ENCODE measurements around the gene SLC5A8. TPM values are rescaled to one million over a fixed set of nuclear protein-coding genes. Genes with fewer than 3 reads are reported as not detected.

SLC5A8 gene
- total and polyA plus RNA-seq, 2 experiments from 2014 or later, result 0.10 TPM

DNA sequence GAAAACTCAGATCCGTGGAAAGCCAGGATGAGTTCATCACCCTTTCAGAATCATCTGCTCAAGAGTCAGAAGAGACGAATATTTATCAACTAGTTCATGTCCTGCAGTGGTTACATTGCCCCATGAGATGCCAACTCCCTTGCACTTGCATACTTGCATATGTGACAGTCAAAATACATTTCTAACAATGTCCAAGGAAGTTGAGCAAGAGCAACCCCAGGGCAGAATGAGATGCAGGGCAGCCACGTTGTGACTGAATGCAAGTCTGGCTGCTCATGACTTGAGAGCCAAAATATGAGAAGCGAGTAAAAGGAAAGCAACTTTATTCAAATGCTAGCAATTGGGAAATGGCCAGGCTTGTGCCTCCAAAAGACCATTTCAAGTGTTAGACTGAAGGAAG, 46.2 kb upstream of the SLC5A8 start:
- no peaks in the 10 kb centered on the region for H3K79me2 ChIP-seq (replicated peaks; ENCODE audit: insufficient read depth)
- H3K36me3 ChIP-seq (ENCODE audit: insufficient read depth), result no peaks in the 10 kb centered on the region
- peaks cover 5% of the 10 kb centered on the region for H3K9me3 Mint-ChIP-seq
- H4K20me1 ChIP-seq (replicated peaks; ENCODE audit: insufficient read depth), result no peaks in the 10 kb centered on the region
- no peak overlapping the region; the same call in 1 of the 2 replicates for H3K27ac Mint-ChIP-seq
- H2AFZ ChIP-seq, result no peak overlapping the region
- no peaks in the 10 kb centered on the region for H3F3A ChIP-seq (replicated peaks; ENCODE audit: low read depth)
- no peak for DNase-seq (ENCODE audit: low spot score)
- no peak overlapping the region for H3K27ac ChIP-seq (ENCODE audit: low read depth)
- H3K27me3 Mint-ChIP-seq (ENCODE audit: insufficient read depth, low read depth, poor library complexity), result no peaks in the 10 kb centered on the region
- no peak for ATAC-seq
- H3K9me2 ChIP-seq (ENCODE audit: insufficient read depth), result no peaks in the 10 kb centered on the region
- peaks cover 2% of the 10 kb centered on the region; the same call in 1 of the 2 replicates for H3K4me1 ChIP-seq (ENCODE audit: insufficient read depth)
- H3K4me2 ChIP-seq, result no peak overlapping the region
- no peak overlapping the region for H3K4me3 Mint-ChIP-seq
- peaks cover 8% of the 10 kb centered on the region for H3K4me1 Mint-ChIP-seq
- H3K4me3 ChIP-seq, result no peak overlapping the region
- no peaks in the 10 kb centered on the region for H3K36me3 Mint-ChIP-seq (ENCODE audit: low read depth)
- H3K27me3 ChIP-seq (ENCODE audit: insufficient read depth), result no peaks in the 10 kb centered on the region
- TF ChIP-seq, protein P1, sequence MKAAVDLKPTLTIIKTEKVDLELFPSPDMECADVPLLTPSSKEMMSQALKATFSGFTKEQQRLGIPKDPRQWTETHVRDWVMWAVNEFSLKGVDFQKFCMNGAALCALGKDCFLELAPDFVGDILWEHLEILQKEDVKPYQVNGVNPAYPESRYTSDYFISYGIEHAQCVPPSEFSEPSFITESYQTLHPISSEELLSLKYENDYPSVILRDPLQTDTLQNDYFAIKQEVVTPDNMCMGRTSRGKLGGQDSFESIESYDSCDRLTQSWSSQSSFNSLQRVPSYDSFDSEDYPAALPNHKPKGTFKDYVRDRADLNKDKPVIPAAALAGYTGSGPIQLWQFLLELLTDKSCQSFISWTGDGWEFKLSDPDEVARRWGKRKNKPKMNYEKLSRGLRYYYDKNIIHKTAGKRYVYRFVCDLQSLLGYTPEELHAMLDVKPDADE (IDR thresholded peaks at IDR 0.05), result no peak
- no peak for TF ChIP-seq CREB1 (CRISPR knock-in tag; IDR thresholded peaks at IDR 0.05; ENCODE audit: low read depth)
- no peak for TF ChIP-seq EZH2 (IDR thresholded peaks at IDR 0.05; ENCODE audit: low read depth, unreplicated experiment)
- no peak for TF ChIP-seq ZNF331 (CRISPR knock-in tag; IDR thresholded peaks at IDR 0.05; ENCODE audit: low read depth)
- no peak for TF ChIP-seq JUNB (IDR thresholded peaks at IDR 0.05; ENCODE audit: unreplicated experiment)
- no peak for TF ChIP-seq POLR2AphosphoS5 (IDR thresholded peaks at IDR 0.05; ENCODE audit: low read depth)
- no peak for TF ChIP-seq NANOG (IDR thresholded peaks at IDR 0.05; ENCODE audit: borderline replicate concordance)
- TF ChIP-seq, protein P2, sequence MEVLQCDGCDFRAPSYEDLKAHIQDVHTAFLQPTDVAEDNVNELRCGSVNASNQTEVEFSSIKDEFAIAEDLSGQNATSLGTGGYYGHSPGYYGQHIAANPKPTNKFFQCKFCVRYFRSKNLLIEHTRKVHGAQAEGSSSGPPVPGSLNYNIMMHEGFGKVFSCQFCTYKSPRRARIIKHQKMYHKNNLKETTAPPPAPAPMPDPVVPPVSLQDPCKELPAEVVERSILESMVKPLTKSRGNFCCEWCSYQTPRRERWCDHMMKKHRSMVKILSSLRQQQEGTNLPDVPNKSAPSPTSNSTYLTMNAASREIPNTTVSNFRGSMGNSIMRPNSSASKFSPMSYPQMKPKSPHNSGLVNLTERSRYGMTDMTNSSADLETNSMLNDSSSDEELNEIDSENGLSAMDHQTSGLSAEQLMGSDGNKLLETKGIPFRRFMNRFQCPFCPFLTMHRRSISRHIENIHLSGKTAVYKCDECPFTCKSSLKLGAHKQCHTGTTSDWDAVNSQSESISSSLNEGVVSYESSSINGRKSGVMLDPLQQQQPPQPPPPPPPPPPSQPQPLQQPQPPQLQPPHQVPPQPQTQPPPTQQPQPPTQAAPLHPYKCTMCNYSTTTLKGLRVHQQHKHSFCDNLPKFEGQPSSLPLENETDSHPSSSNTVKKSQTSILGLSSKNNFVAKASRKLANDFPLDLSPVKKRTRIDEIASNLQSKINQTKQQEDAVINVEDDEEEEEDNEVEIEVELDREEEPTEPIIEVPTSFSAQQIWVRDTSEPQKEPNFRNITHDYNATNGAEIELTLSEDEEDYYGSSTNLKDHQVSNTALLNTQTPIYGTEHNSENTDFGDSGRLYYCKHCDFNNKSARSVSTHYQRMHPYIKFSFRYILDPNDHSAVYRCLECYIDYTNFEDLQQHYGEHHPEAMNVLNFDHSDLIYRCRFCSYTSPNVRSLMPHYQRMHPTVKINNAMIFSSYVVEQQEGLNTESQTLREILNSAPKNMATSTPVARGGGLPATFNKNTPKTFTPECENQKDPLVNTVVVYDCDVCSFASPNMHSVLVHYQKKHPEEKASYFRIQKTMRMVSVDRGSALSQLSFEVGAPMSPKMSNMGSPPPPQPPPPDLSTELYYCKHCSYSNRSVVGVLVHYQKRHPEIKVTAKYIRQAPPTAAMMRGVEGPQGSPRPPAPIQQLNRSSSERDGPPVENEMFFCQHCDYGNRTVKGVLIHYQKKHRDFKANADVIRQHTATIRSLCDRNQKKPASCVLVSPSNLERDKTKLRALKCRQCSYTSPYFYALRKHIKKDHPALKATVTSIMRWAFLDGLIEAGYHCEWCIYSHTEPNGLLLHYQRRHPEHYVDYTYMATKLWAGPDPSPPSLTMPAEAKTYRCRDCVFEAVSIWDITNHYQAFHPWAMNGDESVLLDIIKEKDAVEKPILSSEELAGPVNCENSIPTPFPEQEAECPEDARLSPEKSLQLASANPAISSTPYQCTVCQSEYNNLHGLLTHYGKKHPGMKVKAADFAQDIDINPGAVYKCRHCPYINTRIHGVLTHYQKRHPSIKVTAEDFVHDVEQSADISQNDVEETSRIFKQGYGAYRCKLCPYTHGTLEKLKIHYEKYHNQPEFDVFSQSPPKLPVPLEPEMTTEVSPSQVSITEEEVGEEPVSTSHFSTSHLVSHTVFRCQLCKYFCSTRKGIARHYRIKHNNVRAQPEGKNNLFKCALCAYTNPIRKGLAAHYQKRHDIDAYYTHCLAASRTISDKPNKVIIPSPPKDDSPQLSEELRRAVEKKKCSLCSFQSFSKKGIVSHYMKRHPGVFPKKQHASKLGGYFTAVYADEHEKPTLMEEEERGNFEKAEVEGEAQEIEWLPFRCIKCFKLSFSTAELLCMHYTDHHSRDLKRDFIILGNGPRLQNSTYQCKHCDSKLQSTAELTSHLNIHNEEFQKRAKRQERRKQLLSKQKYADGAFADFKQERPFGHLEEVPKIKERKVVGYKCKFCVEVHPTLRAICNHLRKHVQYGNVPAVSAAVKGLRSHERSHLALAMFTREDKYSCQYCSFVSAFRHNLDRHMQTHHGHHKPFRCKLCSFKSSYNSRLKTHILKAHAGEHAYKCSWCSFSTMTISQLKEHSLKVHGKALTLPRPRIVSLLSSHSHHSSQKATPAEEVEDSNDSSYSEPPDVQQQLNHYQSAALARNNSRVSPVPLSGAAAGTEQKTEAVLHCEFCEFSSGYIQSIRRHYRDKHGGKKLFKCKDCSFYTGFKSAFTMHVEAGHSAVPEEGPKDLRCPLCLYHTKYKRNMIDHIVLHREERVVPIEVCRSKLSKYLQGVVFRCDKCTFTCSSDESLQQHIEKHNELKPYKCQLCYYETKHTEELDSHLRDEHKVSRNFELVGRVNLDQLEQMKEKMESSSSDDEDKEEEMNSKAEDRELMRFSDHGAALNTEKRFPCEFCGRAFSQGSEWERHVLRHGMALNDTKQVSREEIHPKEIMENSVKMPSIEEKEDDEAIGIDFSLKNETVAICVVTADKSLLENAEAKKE (CRISPR knock-in tag; IDR thresholded peaks at IDR 0.05), result no peak
- TF ChIP-seq, protein P3, sequence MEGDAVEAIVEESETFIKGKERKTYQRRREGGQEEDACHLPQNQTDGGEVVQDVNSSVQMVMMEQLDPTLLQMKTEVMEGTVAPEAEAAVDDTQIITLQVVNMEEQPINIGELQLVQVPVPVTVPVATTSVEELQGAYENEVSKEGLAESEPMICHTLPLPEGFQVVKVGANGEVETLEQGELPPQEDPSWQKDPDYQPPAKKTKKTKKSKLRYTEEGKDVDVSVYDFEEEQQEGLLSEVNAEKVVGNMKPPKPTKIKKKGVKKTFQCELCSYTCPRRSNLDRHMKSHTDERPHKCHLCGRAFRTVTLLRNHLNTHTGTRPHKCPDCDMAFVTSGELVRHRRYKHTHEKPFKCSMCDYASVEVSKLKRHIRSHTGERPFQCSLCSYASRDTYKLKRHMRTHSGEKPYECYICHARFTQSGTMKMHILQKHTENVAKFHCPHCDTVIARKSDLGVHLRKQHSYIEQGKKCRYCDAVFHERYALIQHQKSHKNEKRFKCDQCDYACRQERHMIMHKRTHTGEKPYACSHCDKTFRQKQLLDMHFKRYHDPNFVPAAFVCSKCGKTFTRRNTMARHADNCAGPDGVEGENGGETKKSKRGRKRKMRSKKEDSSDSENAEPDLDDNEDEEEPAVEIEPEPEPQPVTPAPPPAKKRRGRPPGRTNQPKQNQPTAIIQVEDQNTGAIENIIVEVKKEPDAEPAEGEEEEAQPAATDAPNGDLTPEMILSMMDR (conservative IDR thresholded peaks at IDR 0.05; ENCODE audit: low read depth in 2 of 2), result no peak
- TF ChIP-seq EZH2phosphoT487 (IDR thresholded peaks at IDR 0.05; ENCODE audit: unreplicated experiment), result no peak
- TF ChIP-seq, protein P4, sequence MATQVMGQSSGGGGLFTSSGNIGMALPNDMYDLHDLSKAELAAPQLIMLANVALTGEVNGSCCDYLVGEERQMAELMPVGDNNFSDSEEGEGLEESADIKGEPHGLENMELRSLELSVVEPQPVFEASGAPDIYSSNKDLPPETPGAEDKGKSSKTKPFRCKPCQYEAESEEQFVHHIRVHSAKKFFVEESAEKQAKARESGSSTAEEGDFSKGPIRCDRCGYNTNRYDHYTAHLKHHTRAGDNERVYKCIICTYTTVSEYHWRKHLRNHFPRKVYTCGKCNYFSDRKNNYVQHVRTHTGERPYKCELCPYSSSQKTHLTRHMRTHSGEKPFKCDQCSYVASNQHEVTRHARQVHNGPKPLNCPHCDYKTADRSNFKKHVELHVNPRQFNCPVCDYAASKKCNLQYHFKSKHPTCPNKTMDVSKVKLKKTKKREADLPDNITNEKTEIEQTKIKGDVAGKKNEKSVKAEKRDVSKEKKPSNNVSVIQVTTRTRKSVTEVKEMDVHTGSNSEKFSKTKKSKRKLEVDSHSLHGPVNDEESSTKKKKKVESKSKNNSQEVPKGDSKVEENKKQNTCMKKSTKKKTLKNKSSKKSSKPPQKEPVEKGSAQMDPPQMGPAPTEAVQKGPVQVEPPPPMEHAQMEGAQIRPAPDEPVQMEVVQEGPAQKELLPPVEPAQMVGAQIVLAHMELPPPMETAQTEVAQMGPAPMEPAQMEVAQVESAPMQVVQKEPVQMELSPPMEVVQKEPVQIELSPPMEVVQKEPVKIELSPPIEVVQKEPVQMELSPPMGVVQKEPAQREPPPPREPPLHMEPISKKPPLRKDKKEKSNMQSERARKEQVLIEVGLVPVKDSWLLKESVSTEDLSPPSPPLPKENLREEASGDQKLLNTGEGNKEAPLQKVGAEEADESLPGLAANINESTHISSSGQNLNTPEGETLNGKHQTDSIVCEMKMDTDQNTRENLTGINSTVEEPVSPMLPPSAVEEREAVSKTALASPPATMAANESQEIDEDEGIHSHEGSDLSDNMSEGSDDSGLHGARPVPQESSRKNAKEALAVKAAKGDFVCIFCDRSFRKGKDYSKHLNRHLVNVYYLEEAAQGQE (IDR thresholded peaks at IDR 0.05; ENCODE audit: unreplicated experiment), result no peak
- TF ChIP-seq STAT1 (IDR thresholded peaks at IDR 0.05; ENCODE audit: unreplicated experiment), result no peak
